ENCODE results near the gene CNN3. TPM values are rescaled to one million over a fixed set of nuclear protein-coding genes. Genes with fewer than 3 reads are reported as not detected.

Gene CNN3
- total RNA-seq, 2 experiments from 2014 or later = 10.0 to 10.6 TPM

GRCh38 chr1:94892604-94893254, 34.2 kb downstream of the CNN3 start:
- H3K27me3 Mint-ChIP-seq (ENCODE audit: low read depth) = no peaks in the 10 kb centered on the region
- CTCF ChIA-PET = interaction anchor here (0.7 kb wide), 1 partner anchor 150 kb away, joined by 3 read pairs; no protein-coding TSS in a partner anchor
- H3K9me3 Mint-ChIP-seq = no peaks in the 10 kb centered on the region
- no peaks in the 10 kb centered on the region for H3K36me3 Mint-ChIP-seq (ENCODE audit: low read depth)
- intact Hi-C loops (cut with micrococcal nuclease) = no loop called here
- no peak for DNase-seq
- H3K27ac Mint-ChIP-seq = no peak overlapping the region
- H3K4me3 Mint-ChIP-seq = no peak overlapping the region
- no peaks in the 10 kb centered on the region for H3K4me1 Mint-ChIP-seq (ENCODE audit: low read depth)

GRCh38 chr1:94888201-94888600, 38.7 kb downstream of the CNN3 start:
- intact Hi-C loops (cut with micrococcal nuclease) = no loop called here
- Mint-ChIP-seq H3K9me3 (no peaks in the 10 kb centered on the region), H3K36me3 (ENCODE audit: low read depth) (no peaks in the 10 kb centered on the region), H3K4me1 (ENCODE audit: low read depth) (peaks cover 9% of the 10 kb centered on the region), H3K27ac (no peak overlapping the region), H3K27me3 (ENCODE audit: low read depth) (no peaks in the 10 kb centered on the region), H3K4me3 (no peak overlapping the region)
- CTCF ChIA-PET = no interaction called here
- DNase-seq = no peak

GRCh38 chr1:94887603-94888171, 39.2 kb downstream of the CNN3 start:
- no peak overlapping the region for H3K4me3 Mint-ChIP-seq
- H3K27ac Mint-ChIP-seq = no peak overlapping the region
- no peaks in the 10 kb centered on the region for H3K9me3 Mint-ChIP-seq
- no peaks in the 10 kb centered on the region for H3K27me3 Mint-ChIP-seq (ENCODE audit: low read depth)
- DNase-seq = no peak
- CTCF ChIA-PET = no interaction called here
- intact Hi-C loops (cut with micrococcal nuclease) = no loop called here
- no peaks in the 10 kb centered on the region for H3K36me3 Mint-ChIP-seq (ENCODE audit: low read depth)
- H3K4me1 Mint-ChIP-seq (ENCODE audit: low read depth) = peaks cover 12% of the 10 kb centered on the region

DNA sequence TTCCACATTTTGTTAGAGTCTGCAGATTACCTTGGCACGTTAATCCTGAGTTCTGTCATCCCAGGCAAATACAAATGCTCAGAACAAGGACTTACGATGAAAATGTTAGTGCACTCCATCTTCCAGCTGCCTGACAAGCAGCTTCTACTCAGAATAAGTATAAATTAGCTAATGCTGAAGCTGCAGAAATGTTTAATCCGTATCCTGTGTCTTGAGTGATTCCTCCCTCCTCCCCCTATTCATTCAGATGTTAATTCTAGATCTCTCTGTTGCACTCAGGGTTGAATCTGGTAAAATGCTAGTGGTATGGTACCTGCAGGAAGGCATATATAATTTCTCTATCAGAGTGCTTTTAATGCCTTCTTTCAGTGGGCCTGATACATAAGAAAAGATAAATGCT, 39.8 kb downstream of the CNN3 start:
- CTCF ChIA-PET = no interaction called here
- H3K27me3 Mint-ChIP-seq (ENCODE audit: low read depth) = no peaks in the 10 kb centered on the region
- intact Hi-C loops (cut with micrococcal nuclease) = no loop called here
- no peaks in the 10 kb centered on the region for H3K9me3 Mint-ChIP-seq
- no peak overlapping the region for H3K27ac Mint-ChIP-seq
- no peak overlapping the region for H3K4me3 Mint-ChIP-seq
- no peak for DNase-seq
- H3K36me3 Mint-ChIP-seq (ENCODE audit: low read depth) = no peaks in the 10 kb centered on the region
- H3K4me1 Mint-ChIP-seq (ENCODE audit: low read depth) = peaks cover 12% of the 10 kb centered on the region

- intact Hi-C loops (cut with micrococcal nuclease) = no loop called here
- H3K36me3 Mint-ChIP-seq (ENCODE audit: low read depth) = no peaks in the 10 kb centered on the region
- CTCF ChIA-PET = no interaction called here
- peaks cover 12% of the 10 kb centered on the region for H3K4me1 Mint-ChIP-seq (ENCODE audit: low read depth)
- H3K27ac Mint-ChIP-seq = no peak overlapping the region
- no peak for DNase-seq
- H3K4me3 Mint-ChIP-seq = no peak overlapping the region
- no peaks in the 10 kb centered on the region for H3K9me3 Mint-ChIP-seq
- no peaks in the 10 kb centered on the region for H3K27me3 Mint-ChIP-seq (ENCODE audit: low read depth)
These were observed 40.5 kb downstream of the CNN3 start for GRCh38 chr1:94886361-94886760.

DNA sequence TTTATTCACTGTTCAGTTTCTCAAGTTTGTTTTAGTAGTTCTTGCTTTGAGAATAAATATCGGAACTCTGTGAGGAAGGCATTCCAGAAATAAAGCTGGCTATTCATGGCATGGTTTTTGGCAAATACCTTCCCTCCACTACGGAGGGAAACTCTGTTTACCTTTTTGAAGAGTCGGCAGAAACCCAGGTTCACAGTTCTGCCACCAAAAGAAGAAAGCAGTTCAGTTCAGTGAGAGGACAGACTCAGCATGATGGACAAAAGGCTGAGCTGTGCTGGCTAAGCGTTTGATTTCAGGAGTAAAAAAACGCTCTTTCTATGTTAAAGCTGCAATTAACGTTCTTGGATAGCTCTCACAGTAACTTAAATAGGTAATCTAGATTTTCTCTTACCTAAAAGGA, 42.4 kb downstream of the CNN3 start:
- Mint-ChIP-seq H3K27ac (no peak overlapping the region), H3K36me3 (ENCODE audit: low read depth) (no peaks in the 10 kb centered on the region), H3K4me1 (ENCODE audit: low read depth) (peaks cover 12% of the 10 kb centered on the region), H3K4me3 (no peak overlapping the region), H3K9me3 (no peaks in the 10 kb centered on the region), H3K27me3 (ENCODE audit: low read depth) (no peaks in the 10 kb centered on the region)
- intact Hi-C loops (cut with micrococcal nuclease) = no loop called here
- no peak for DNase-seq
- CTCF ChIA-PET = interaction anchor here (1.9 kb wide), 1 partner anchor 30 kb away, joined by 7 read pairs; no protein-coding TSS in a partner anchor

- DNase-seq = no peak
- intact Hi-C loops (cut with micrococcal nuclease) = no loop called here
- Mint-ChIP-seq H3K4me3 (no peak overlapping the region), H3K9me3 (no peaks in the 10 kb centered on the region), H3K4me1 (ENCODE audit: low read depth) (peaks cover 12% of the 10 kb centered on the region), H3K27me3 (ENCODE audit: low read depth) (no peaks in the 10 kb centered on the region), H3K36me3 (ENCODE audit: low read depth) (no peaks in the 10 kb centered on the region), H3K27ac (no peak overlapping the region)
- CTCF ChIA-PET = interaction anchor here (1.9 kb wide), 1 partner anchor 30 kb away, joined by 7 read pairs; no protein-coding TSS in a partner anchor
These were observed 42.8 kb downstream of the CNN3 start for GRCh38 chr1:94884106-94884505.

- Mint-ChIP-seq H3K36me3 (ENCODE audit: low read depth) (no peaks in the 10 kb centered on the region), H3K4me1 (ENCODE audit: low read depth) (peaks cover 12% of the 10 kb centered on the region), H3K4me3 (peak overlapping the region; percentile 44), H3K27me3 (ENCODE audit: low read depth) (no peaks in the 10 kb centered on the region), H3K9me3 (no peaks in the 10 kb centered on the region), H3K27ac (peak overlapping the region; percentile 65)
- intact Hi-C loops (cut with micrococcal nuclease) = loop anchor here (1.0 to 2.0 kb wide), 3 partner anchors 43 to 160 kb away; partner anchors contain the start of gene CNN3
- CTCF ChIA-PET = no interaction called here
- peak; percentile 35 for DNase-seq
These were observed 43.2 kb downstream of the CNN3 start for GRCh38 chr1:94883691-94884090.

DNA sequence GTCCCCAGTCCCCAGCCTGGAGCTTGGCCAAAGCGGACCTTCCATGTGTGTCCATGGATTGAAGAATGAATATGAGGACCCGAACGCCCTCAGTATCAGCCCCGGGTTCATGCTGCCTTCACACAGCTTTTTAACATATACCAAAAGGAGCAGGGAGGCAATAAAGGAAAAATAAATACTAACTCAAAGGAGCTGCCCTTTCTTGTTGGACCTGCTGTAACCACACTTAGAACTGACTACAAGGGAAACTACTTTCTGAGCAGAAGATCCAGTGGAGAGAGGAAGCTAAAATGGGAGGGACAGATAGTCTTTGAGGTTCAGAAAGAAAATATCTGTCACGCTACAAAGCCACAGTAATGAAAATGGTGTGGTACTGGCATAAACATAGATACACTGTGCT, 48.6 kb downstream of the CNN3 start:
- CTCF ChIA-PET = no interaction called here
- peaks cover 11% of the 10 kb centered on the region for H3K4me1 Mint-ChIP-seq (ENCODE audit: low read depth)
- no peaks in the 10 kb centered on the region for H3K36me3 Mint-ChIP-seq (ENCODE audit: low read depth)
- H3K4me3 Mint-ChIP-seq = no peak overlapping the region
- no peaks in the 10 kb centered on the region for H3K27me3 Mint-ChIP-seq (ENCODE audit: low read depth)
- no peaks in the 10 kb centered on the region for H3K9me3 Mint-ChIP-seq
- intact Hi-C loops (cut with micrococcal nuclease) = no loop called here
- DNase-seq = no peak
- no peak overlapping the region for H3K27ac Mint-ChIP-seq

GRCh38 chr1:94876362-94876761, 50.5 kb downstream of the CNN3 start:
- Mint-ChIP-seq H3K27me3 (ENCODE audit: low read depth) (no peaks in the 10 kb centered on the region), H3K4me3 (no peak overlapping the region), H3K27ac (no peak overlapping the region), H3K4me1 (ENCODE audit: low read depth) (peaks cover 7% of the 10 kb centered on the region), H3K36me3 (ENCODE audit: low read depth) (no peaks in the 10 kb centered on the region), H3K9me3 (no peaks in the 10 kb centered on the region)
- intact Hi-C loops (cut with micrococcal nuclease) = no loop called here
- DNase-seq = no peak
- CTCF ChIA-PET = interaction anchor here (1.5 kb wide), 1 partner anchor 22 kb away, joined by 3 read pairs; no protein-coding TSS in a partner anchor

DNA sequence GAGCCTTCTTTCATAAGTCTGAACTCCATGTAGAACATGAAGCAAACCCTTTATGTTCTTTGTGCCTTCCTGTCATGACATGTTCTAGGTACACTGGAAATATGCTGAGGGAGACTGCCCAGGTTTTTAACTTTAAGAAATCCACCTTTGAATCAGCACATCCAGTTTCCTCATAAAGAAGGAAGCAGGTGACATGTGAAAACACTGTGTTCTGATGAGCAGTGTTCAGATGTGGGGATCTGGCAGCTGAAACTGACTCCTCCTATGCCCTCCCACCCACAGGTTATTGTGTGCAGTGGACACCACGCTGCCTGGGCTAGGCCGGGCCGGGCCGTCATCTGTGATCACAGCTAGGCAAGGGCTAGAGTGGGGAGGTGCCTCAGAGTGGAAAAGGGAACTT, 51.1 kb downstream of the CNN3 start:
- H3K27me3 Mint-ChIP-seq (ENCODE audit: low read depth) = no peaks in the 10 kb centered on the region
- H3K36me3 Mint-ChIP-seq (ENCODE audit: low read depth) = no peaks in the 10 kb centered on the region
- no peaks in the 10 kb centered on the region for H3K9me3 Mint-ChIP-seq
- peak; percentile 9 for DNase-seq
- H3K4me1 Mint-ChIP-seq (ENCODE audit: low read depth) = peaks cover 7% of the 10 kb centered on the region
- H3K4me3 Mint-ChIP-seq = no peak overlapping the region
- CTCF ChIA-PET = interaction anchor here (1.5 kb wide), 1 partner anchor 21 kb away, joined by 3 read pairs; no protein-coding TSS in a partner anchor
- intact Hi-C loops (cut with micrococcal nuclease) = no loop called here
- no peak overlapping the region for H3K27ac Mint-ChIP-seq

DNA sequence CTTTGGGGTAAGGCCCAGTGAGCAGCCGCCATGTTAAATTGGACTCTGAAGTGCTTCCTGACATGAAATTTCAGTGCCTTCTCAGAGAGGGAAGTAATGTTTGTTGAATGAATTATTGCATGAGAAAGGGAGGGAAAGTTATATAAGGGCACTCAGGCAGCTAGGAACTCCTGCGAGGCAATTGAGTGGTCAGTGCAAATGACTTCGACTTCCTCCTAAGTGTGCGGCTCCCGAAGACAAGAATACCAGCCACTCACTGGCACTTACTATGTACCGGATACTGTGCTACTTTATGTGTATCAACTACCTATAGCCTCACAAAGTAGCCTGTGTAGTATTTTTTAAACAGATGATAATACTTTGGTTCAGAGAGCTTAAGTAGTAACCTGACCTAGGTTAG, 52.5 kb downstream of the CNN3 start:
- Mint-ChIP-seq H3K27me3 (ENCODE audit: low read depth) (no peaks in the 10 kb centered on the region), H3K27ac (no peak overlapping the region), H3K4me1 (ENCODE audit: low read depth) (peaks cover 7% of the 10 kb centered on the region), H3K4me3 (no peak overlapping the region), H3K9me3 (no peaks in the 10 kb centered on the region), H3K36me3 (ENCODE audit: low read depth) (no peaks in the 10 kb centered on the region)
- intact Hi-C loops (cut with micrococcal nuclease) = no loop called here
- no peak for DNase-seq
- CTCF ChIA-PET = interaction anchor here (0.9 to 1.3 kb wide), 3 partner anchors 20 to 170 kb away, joined by 3 to 4 read pairs (median 3); no protein-coding TSS in a partner anchor

Measured in activated naive CD4-positive, alpha-beta T cell treated with anti-CD3 and anti-CD28 coated beads for 36 hours (primary cell).